ENCODE results near the gene ATP8A2.

- TF ChIP-seq SUZ12 (IDR thresholded peaks at IDR 0.05; ENCODE audit: extremely low read depth, insufficient read depth, insufficient read length) (no peak), YY1 (IDR thresholded peaks at IDR 0.05; ENCODE audit: insufficient read depth, insufficient read length) (no peak), ZNF274 (IDR thresholded peaks at IDR 0.05; ENCODE audit: low read depth, low read length) (no peak)
Observed at GRCh38 chr13:25778808-25779305, 407.1 kb downstream of the ATP8A2 start.

All from NT2/D1 (cell line).